Parathyroid adenoma (tissue), 2 donors: ENCODE measurements around the gene DVL2.
"Not testable (repeated sequence)": the region's sequence is repeated elsewhere in the genome, so short reads cannot be mapped to it uniquely, and the experiment has no call there.

ENCODE experiments used
- H2AFZ ChIP-seq: fragments of 300-600 bp; sonication (generic); one replicate; pipeline ENCODE4 v1.7.0; 2017; ENCODE audit warnings: antibody characterized with exemption, mild to moderate bottlenecking
- H3K27ac ChIP-seq: fragments of 300-600 bp; sonication (generic); one replicate; pipeline ENCODE4 v1.7.0; 2017
- H3K27me3 ChIP-seq: fragments of 300-600 bp; sonication (generic); one replicate; pipeline ENCODE4 v1.7.0; 2017; ENCODE audit warnings: low read length; ENCODE audit not compliant: control insufficient read depth, insufficient read depth
- H3K36me3 ChIP-seq: fragments of 300-600 bp; sonication (generic); one replicate; pipeline ENCODE4 v1.7.0; 2017; ENCODE audit warnings: low read length; ENCODE audit not compliant: control insufficient read depth, insufficient read depth
- H3K4me1 ChIP-seq: fragments of 300-600 bp; sonication (generic); one replicate; pipeline ENCODE4 v1.7.0; 2017; ENCODE audit warnings: control low read depth
- H3K4me2 ChIP-seq: fragments of 300-600 bp; sonication (generic); one replicate; pipeline ENCODE4 v1.7.0; 2017; ENCODE audit warnings: low read length
- H3K4me3 ChIP-seq: fragments of 300-600 bp; sonication (generic); one replicate; pipeline ENCODE4 v1.7.0; 2017; ENCODE audit warnings: low read depth, low read length
- H3K79me2 ChIP-seq: fragments of 300-600 bp; sonication (generic); one replicate; pipeline ENCODE4 v1.7.0; 2017; ENCODE audit warnings: control low read depth
- H3K9ac ChIP-seq: fragments of 300-600 bp; sonication (generic); one replicate; pipeline ENCODE4 v1.7.0; 2017; ENCODE audit warnings: mild to moderate bottlenecking
- H3K9me3 ChIP-seq: fragments of 300-600 bp; sonication (generic); one replicate; pipeline ENCODE4 v1.7.0; 2017; ENCODE audit warnings: low read length; ENCODE audit not compliant: control insufficient read depth
- CTCF ChIP-seq: fragments of 300-600 bp; sonication (generic); IDR thresholded peaks from one replicate; pipeline ENCODE4 v1.7.0; 2017; ENCODE audit warnings: antibody characterized with exemption, mild to moderate bottlenecking
- donor health status: primary hyperparathyroidism.

Gene DVL2

GRCh38 chr17:7248796-7249195, 14.5 kb upstream of the DVL2 start:
- Histone ChIP-seq H3K9me3 (no peaks in the 10 kb centered on the region), H3K4me1 (peaks cover 20% of the 10 kb centered on the region), H3K36me3 (no peaks in the 10 kb centered on the region), H3K4me3 (no peak overlapping the region), H2AFZ (no peak overlapping the region), H3K9ac (no peak overlapping the region), H3K79me2 (peaks cover 46% of the 10 kb centered on the region), H3K27me3 (no peaks in the 10 kb centered on the region), H3K27ac (no peak overlapping the region), H3K4me2 (no peak overlapping the region)
- no peak for TF ChIP-seq CTCF

- TF ChIP-seq CTCF, result no peak
- no peaks in the 10 kb centered on the region for H3K27me3 ChIP-seq
- H3K9ac ChIP-seq, result no peak overlapping the region
- H3K4me3 ChIP-seq, result no peak overlapping the region
- H3K79me2 ChIP-seq, result peaks cover 39% of the 10 kb centered on the region
- no peaks in the 10 kb centered on the region for H3K9me3 ChIP-seq
- no peaks in the 10 kb centered on the region for H3K36me3 ChIP-seq
- H3K4me1 ChIP-seq, result peaks cover 19% of the 10 kb centered on the region
- H3K4me2 ChIP-seq, result no peak overlapping the region
- no peak overlapping the region for H2AFZ ChIP-seq
- no peak overlapping the region for H3K27ac ChIP-seq
Observed at GRCh38 chr17:7246779-7247178, 12.5 kb upstream of the DVL2 start.

GRCh38 chr17:7243838-7244237, 9.5 kb upstream of the DVL2 start:
- not testable (repeated sequence) for H2AFZ ChIP-seq, H3K27me3 ChIP-seq, H3K36me3 ChIP-seq, H3K4me2 ChIP-seq, H3K9me3 ChIP-seq, H3K9ac ChIP-seq
- peaks cover 20% of the 10 kb centered on the region for H3K79me2 ChIP-seq
- H3K4me3 ChIP-seq, result peak overlapping the region; percentile 94
- H3K27ac ChIP-seq, result peak overlapping the region; percentile 94
- H3K4me1 ChIP-seq, result peaks cover 19% of the 10 kb centered on the region

GRCh38 chr17:7243453-7243729, 9.1 kb upstream of the DVL2 start:
- Histone ChIP-seq H3K79me2 (peaks cover 16% of the 10 kb centered on the region), H3K4me2 (peak overlapping the region; percentile 98), H3K4me3 (peak overlapping the region; percentile 94), H3K9ac (no peak overlapping the region), H3K36me3 (no peaks in the 10 kb centered on the region), H2AFZ (peak overlapping the region; percentile 81), H3K4me1 (peaks cover 17% of the 10 kb centered on the region), H3K9me3 (no peaks in the 10 kb centered on the region), H3K27me3 (no peaks in the 10 kb centered on the region), H3K27ac (peak overlapping the region; percentile 94)
- no peak for TF ChIP-seq CTCF

- Histone ChIP-seq H3K79me2 (peaks cover 15% of the 10 kb centered on the region), H3K27ac (peak overlapping the region; percentile 94), H3K27me3 (no peaks in the 10 kb centered on the region), H3K4me3 (peak overlapping the region; percentile 94), H3K4me2 (peak overlapping the region; percentile 98), H3K36me3 (no peaks in the 10 kb centered on the region), H3K9me3 (no peaks in the 10 kb centered on the region), H2AFZ (peak overlapping the region; percentile 81), H3K9ac (peak overlapping the region; percentile 33), H3K4me1 (peaks cover 17% of the 10 kb centered on the region)
- TF ChIP-seq CTCF, result peak; percentile 11
Observed at GRCh38 chr17:7242717-7243452, 8.6 kb upstream of the DVL2 start.
